ENCODE results near the gene CNOT6.

GRCh38 chr5:180603076-180603594 is 109.0 kb downstream of the CNOT6 start:
- no peak for TF ChIP-seq EZH2 (IDR thresholded peaks at IDR 0.05; ENCODE audit: borderline replicate concordance, low read depth, low read length, poor library complexity, severe bottlenecking)
- TF ChIP-seq CTCF (conservative IDR thresholded peaks at IDR 0.05; ENCODE audit: low read depth, low read length), result no peak
